MM.1S (cell line): Measurements from ENCODE around the gene ANO3.

Experiments
- DNase-seq: peaks from one replicate; pipeline ENCODE4 v3.0.0-alpha.2; 2015
- H2AFZ ChIP-seq: fragments of 300-600 bp; sonication (generic); 2 replicates; pipeline ENCODE4 v1.6.0; 2016; ENCODE audit warnings: antibody characterized with exemption, low read length
- H3F3A ChIP-seq: fragments of 300-600 bp; sonication (generic); 2 replicates; pipeline ENCODE4 v1.6.1; 2016; ENCODE audit warnings: mild to moderate bottlenecking, antibody characterized with exemption, low read length, moderate library complexity, mixed read lengths; ENCODE audit not compliant: insufficient read depth
- H3K27ac ChIP-seq: fragments of 300-600 bp; sonication (generic); 2 replicates; pipeline ENCODE4 v1.5.1; 2016; ENCODE audit warnings: mild to moderate bottlenecking, low read length
- H3K27me3 ChIP-seq: fragments of 300-600 bp; sonication (generic); replicated peaks from 2 replicates; pipeline ENCODE4 v1.6.0; 2016; ENCODE audit warnings: low read length; ENCODE audit not compliant: insufficient read depth
- H3K36me3 ChIP-seq: fragments of 300-600 bp; sonication (generic); replicated peaks from 2 replicates; pipeline ENCODE4 v1.6.1; 2016; ENCODE audit warnings: mild to moderate bottlenecking, low read length, mixed read lengths; ENCODE audit not compliant: insufficient read depth
- H3K4me1 ChIP-seq: fragments of 300-600 bp; sonication (generic); 2 replicates; pipeline ENCODE4 v1.6.1; 2016; ENCODE audit warnings: low read length, mixed read lengths
- H3K4me2 ChIP-seq: fragments of 300-600 bp; sonication (generic); 2 replicates; pipeline ENCODE4 v1.6.0; 2016; ENCODE audit warnings: low read depth, low read length
- H3K4me3 ChIP-seq: fragments of 300-600 bp; sonication (generic); 2 replicates; pipeline ENCODE4 v1.5.1; 2016; ENCODE audit warnings: low read length, mixed read lengths
- H3K79me2 ChIP-seq: fragments of 300-600 bp; sonication (generic); 2 replicates; pipeline ENCODE4 v1.6.1; 2016; ENCODE audit warnings: mixed run types, low read length, mixed read lengths
- H3K9ac ChIP-seq: fragments of 300-600 bp; sonication (generic); 2 replicates; pipeline ENCODE4 v1.6.1; 2016; ENCODE audit warnings: low read length, mixed read lengths
- H3K9me2 ChIP-seq: fragments of 300-600 bp; sonication (generic); replicated peaks from 2 replicates; pipeline ENCODE4 v1.6.1; 2016; ENCODE audit warnings: mild to moderate bottlenecking, low read length, mixed read lengths; ENCODE audit not compliant: insufficient read depth
- H3K9me3 ChIP-seq: fragments of 300-600 bp; sonication (generic); replicated peaks from 2 replicates; pipeline ENCODE4 v1.6.1; 2016; ENCODE audit warnings: mild to moderate bottlenecking, low read length, mixed read lengths; ENCODE audit not compliant: insufficient read depth
- H4K20me1 ChIP-seq: fragments of 300-600 bp; sonication (generic); 2 replicates; pipeline ENCODE4 v1.6.1; 2016; ENCODE audit warnings: mild to moderate bottlenecking, low read length, moderate library complexity, mixed read lengths; ENCODE audit not compliant: insufficient read depth
- CTCF ChIP-seq: fragments of 300-600 bp; sonication (generic); IDR thresholded peaks from 2 replicates; pipeline ENCODE4 v1.5.1; 2016; ENCODE audit warnings: antibody characterized with exemption, low read length, mixed read lengths
- EZH2 ChIP-seq: fragments of 300-600 bp; sonication (generic); optimal IDR thresholded peaks from 2 replicates; pipeline ENCODE3; 2017; ENCODE audit warnings: low read depth, mild to moderate bottlenecking, antibody characterized with exemption, low read length, mixed read lengths
- EZH2phosphoT487 ChIP-seq: fragments of 300-600 bp; sonication (generic); IDR thresholded peaks from 2 replicates; pipeline ENCODE4 v1.6.1; 2018; ENCODE audit warnings: antibody characterized with exemption, low read length

ANO3 gene

GRCh38 chr11:26607725-26608506 lies 276.0 kb downstream of the ANO3 start:
- Histone ChIP-seq H2AFZ (no peak overlapping the region), H3K36me3 (no peaks in the 10 kb centered on the region), H3K4me1 (no peaks in the 10 kb centered on the region), H3F3A (no peaks in the 10 kb centered on the region), H3K27me3 (no peaks in the 10 kb centered on the region), H3K4me2 (no peak overlapping the region), H3K9ac (no peak overlapping the region), H3K9me2 (no peaks in the 10 kb centered on the region), H3K9me3 (no peaks in the 10 kb centered on the region), H4K20me1 (no peaks in the 10 kb centered on the region), H3K27ac (no peak overlapping the region), H3K79me2 (no peaks in the 10 kb centered on the region), H3K4me3 (no peak overlapping the region)
- TF ChIP-seq CTCF = no peak
- no peak for DNase-seq

- Histone ChIP-seq H3K4me3 (no peak overlapping the region), H3K9me3 (no peaks in the 10 kb centered on the region), H3K27ac (no peak overlapping the region), H3K9me2 (no peaks in the 10 kb centered on the region), H2AFZ (no peak overlapping the region), H3K27me3 (no peaks in the 10 kb centered on the region), H3K79me2 (no peaks in the 10 kb centered on the region), H3K36me3 (no peaks in the 10 kb centered on the region), H3K9ac (no peak overlapping the region), H4K20me1 (no peaks in the 10 kb centered on the region), H3F3A (no peaks in the 10 kb centered on the region), H3K4me2 (no peak overlapping the region), H3K4me1 (no peaks in the 10 kb centered on the region)
- no peak for TF ChIP-seq CTCF
- TF ChIP-seq EZH2phosphoT487 = no peak
- no peak for DNase-seq
Observed at GRCh38 chr11:26608507-26609146, 276.7 kb downstream of the ANO3 start.

DNA sequence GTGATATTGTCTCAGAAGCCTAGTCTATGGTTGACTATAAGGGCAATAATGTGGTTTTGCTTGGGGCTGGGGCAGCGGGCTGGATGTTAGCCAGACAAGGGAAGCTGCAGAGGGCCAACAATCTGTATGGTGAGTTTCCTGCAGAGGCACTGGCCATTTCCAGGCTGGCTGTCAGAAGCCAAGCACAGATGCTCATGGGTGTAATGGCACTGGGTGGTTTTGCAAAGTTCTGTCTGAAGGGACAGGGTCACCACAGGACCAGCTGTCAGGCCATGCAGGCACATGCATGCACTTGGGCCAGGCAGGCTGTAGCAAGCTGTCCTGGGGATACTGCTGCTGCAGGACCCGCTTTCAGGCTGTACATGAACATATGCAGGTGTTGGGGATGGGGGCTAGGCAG lies 281.8 kb downstream of the ANO3 start:
- H3K27ac ChIP-seq = no peak overlapping the region
- no peaks in the 10 kb centered on the region for H3K9me3 ChIP-seq
- no peaks in the 10 kb centered on the region for H3K4me1 ChIP-seq
- no peaks in the 10 kb centered on the region for H3F3A ChIP-seq
- H4K20me1 ChIP-seq = no peaks in the 10 kb centered on the region
- H3K36me3 ChIP-seq = no peaks in the 10 kb centered on the region
- H3K4me3 ChIP-seq = no peak overlapping the region
- H3K79me2 ChIP-seq = no peaks in the 10 kb centered on the region
- H3K9me2 ChIP-seq = no peaks in the 10 kb centered on the region
- no peak overlapping the region for H3K4me2 ChIP-seq
- H2AFZ ChIP-seq = no peak overlapping the region
- TF ChIP-seq CTCF (no peak), EZH2 (no peak), EZH2phosphoT487 (no peak)
- no peaks in the 10 kb centered on the region for H3K27me3 ChIP-seq
- DNase-seq = no peak
- no peak overlapping the region for H3K9ac ChIP-seq
